ENCODE measurements around the gene HOXC11.

Gene HOXC11

DNA sequence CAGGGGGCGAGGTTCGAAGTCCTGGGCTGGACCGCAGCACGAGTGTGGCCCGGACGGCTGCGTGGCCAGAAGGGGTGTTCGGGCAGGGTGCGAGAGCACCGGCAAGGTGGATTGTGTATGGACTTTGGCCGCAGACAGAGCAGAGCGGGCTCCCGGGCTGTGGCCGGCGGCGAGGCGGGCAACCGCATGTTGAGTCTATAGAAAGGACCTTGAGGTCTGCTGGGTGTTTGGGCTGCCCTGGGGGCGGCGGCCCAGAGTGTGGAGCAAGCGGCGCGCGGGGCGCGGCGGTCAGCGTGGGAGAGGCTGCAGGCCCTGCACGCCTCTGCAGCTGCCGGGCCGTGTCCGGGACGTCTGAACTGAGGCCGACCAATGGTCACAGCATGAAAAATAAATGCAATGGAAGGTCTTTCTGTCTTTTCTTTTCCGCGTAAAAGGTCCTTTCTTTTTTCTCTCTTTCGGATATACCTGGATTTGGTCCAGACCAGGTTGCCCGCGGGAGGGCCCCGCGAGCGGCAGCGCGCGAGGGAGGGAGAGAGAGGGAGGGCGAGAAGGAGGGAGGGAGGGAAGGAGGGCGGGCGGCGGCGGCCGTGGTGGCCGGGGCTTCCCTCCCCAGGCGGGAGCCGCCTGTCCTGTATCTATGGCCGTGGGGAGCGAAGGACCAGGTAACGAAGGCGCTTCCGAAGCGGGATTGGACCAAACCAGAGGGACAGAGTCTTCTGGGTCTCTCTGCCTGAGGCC, 21.5 kb downstream of the HOXC11 start:
- TF ChIP-seq, protein P1, sequence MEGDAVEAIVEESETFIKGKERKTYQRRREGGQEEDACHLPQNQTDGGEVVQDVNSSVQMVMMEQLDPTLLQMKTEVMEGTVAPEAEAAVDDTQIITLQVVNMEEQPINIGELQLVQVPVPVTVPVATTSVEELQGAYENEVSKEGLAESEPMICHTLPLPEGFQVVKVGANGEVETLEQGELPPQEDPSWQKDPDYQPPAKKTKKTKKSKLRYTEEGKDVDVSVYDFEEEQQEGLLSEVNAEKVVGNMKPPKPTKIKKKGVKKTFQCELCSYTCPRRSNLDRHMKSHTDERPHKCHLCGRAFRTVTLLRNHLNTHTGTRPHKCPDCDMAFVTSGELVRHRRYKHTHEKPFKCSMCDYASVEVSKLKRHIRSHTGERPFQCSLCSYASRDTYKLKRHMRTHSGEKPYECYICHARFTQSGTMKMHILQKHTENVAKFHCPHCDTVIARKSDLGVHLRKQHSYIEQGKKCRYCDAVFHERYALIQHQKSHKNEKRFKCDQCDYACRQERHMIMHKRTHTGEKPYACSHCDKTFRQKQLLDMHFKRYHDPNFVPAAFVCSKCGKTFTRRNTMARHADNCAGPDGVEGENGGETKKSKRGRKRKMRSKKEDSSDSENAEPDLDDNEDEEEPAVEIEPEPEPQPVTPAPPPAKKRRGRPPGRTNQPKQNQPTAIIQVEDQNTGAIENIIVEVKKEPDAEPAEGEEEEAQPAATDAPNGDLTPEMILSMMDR (IDR thresholded peaks at IDR 0.05; ENCODE audit: insufficient read depth, low read depth, low read length, missing control alignments), result no peak
- H3K4me3 ChIP-seq (ENCODE audit: low read length), result no peak overlapping the region
- DNase-seq (ENCODE audit: low read depth), result no peak

DNA sequence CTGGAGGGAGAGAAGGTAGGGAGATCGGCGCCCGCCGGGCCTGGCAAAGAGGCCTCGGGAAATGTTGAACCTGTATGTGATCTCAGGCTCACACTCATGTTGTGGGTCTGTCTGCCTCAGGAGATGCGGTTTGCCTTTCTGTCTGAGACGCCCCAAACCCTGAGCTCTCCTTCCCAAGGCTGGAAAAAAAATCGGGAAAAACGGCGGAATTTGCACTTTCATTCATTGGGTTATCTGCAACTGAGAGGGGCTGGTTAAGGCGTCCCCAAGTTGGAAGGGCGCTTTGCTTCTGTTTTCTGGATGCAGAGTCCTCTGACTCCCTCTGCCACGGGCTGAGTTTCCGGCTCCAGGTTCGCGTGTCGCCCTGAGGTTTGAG, 22.1 kb downstream of the HOXC11 start:
- no peak for DNase-seq (ENCODE audit: low read depth)
- TF ChIP-seq, protein P1 (IDR thresholded peaks at IDR 0.05; ENCODE audit: insufficient read depth, low read depth, low read length, missing control alignments), result no peak
- H3K4me3 ChIP-seq (ENCODE audit: low read length), result no peak overlapping the region

DNA sequence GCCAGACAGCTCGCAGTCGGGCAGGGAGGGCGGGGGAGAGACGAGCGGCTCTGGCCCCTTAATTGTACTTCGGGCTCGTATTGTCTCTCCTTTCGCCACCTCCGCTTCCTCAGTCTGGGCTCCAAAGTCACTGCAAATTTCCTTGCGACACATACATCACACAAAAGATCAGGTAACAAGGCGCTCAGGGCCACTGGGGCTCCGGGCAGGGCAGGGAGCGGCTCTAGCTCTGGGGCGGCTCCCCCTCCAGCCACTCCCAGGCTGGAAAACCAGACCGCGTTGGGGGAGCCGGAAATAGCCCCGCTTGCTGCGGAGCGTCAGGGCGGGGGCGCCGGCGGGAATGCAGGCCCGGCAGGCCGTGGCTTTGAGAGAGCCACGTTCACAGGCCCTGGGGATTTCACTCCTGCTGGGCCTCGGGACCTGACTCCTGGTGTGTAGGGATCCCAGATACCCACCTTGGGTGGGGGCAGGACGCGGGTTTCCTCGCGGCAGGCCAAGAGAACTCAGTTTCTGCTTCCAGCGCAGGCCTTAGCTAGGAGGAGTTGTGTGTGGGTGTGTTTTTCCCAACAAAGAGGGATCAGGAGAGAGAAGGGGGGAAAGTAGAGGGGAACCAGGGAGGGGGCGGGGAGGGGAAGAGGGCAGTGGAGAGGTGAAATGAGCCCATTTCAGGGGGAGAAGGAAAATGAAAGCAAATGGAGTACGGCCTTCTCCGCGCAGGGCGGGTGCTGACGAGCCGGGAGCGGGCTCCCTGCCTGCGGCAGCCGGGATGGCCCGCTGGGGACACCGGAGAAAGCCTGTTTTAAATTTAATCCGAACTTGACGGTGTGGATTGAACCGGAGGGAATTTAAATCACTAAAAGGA, 22.7 kb downstream of the HOXC11 start:
- DNase-seq (ENCODE audit: low read depth), result no peak
- TF ChIP-seq, protein P1 (IDR thresholded peaks at IDR 0.05; ENCODE audit: insufficient read depth, low read depth, low read length, missing control alignments), result no peak
- H3K4me3 ChIP-seq (ENCODE audit: low read length), result no peak overlapping the region

DNA sequence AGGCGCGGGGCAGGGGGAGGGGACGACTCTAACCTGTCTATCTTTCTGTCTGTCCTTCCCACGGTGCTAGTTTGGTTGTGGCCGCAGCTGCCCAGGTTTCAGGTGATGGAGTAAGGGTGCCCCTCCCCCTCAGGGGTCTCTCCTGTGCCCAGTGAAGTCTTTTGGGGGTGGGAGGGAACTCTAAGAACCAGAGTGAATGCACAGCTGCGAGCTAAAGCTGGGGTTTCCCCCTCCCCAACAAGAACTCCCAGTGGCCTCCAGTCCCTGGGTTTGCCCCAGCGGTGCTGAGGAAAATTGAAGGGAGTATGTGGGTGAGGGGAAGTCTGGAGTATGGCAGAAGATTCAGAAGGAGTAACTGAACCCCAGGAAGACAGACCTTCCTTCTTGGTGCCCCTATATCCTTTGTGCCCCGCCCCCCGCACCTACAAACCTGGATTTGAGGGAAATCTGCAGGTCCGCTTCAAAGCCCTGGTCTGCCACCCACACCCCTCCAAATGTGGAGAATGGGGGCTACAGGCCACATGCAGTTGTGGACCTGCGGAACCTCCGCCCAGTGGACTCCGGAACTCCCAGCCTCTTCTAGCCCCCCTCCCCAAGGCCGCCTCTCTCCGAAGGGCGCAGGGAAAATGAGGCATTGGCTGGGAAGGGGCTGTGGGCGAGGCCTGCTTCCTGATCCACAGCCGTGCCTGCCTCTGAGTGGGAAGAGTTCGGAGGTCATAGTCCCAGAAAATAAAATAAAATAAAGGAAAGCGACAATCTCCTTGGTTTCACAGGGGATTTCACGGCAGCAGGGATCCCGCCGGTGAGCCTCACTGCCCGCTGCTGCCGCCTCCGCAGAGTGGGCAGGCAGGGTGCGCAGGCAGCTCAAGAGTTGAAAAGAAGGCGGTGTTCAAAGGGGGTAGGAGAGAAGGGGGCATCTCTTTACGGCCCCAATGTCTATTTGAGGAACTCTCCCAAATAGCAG, 23.6 kb downstream of the HOXC11 start:
- H3K4me3 ChIP-seq (ENCODE audit: low read length), result no peak overlapping the region
- no peak for DNase-seq (ENCODE audit: low read depth)
- TF ChIP-seq, protein P1 (IDR thresholded peaks at IDR 0.05; ENCODE audit: insufficient read depth, low read depth, low read length, missing control alignments), result no peak

DNA sequence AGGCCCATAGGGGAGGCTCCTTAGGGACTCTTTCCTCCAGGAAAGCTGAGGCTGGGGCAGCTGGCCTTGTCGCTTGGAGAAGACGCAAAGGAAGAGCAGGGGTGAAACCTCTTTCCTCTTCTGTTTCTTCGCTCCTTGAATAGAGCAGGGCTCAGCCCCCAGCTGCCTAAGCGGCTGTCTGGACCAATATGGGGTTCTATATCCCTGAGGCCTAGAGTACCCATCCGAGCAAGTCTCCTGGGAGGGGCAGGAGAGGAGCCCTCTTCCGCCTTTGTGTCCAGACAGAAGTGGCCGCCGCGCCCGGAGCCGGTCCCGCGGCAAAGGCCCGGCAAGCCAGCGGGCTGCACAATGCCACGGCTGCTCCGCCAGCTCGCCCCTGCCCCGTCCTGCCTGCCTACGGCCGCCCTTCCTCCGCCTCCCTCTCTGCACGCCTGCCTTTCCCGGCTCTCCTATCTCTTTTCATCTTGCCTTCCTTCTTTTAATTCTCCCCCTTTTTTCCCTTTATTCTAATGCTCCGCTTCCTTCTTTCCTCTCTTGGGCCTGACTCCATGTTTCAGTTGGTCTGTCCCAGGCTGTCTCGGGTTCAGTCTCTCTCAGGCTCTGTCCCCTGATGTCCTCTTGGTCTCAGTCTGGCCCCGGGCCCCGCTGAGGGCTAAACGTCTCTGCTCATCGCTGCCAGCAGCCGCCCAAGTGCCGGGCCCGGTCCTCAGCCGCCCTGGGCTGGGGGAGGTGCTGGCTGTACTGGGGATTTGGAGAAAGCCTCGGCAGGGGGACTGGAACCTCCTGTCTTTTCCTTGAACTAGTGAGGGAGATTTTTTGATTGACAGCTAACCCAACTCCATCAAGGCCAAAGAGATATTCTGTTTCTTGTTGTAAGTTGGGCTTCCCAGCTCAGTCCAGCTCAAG, 24.5 kb downstream of the HOXC11 start:
- H3K4me3 ChIP-seq (ENCODE audit: low read length), result no peak overlapping the region
- TF ChIP-seq, protein P1 (IDR thresholded peaks at IDR 0.05; ENCODE audit: insufficient read depth, low read depth, low read length, missing control alignments), result no peak
- DNase-seq (ENCODE audit: low read depth), result no peak
